Activated CD4-positive, alpha-beta T cell treated with anti-CD3 and anti-CD28 coated beads for 36 hours (primary cell): ENCODE results near the gene UBXN7. TPM values are rescaled to one million over a fixed set of nuclear protein-coding genes. Genes with fewer than 3 reads are reported as not detected.
"Not testable (repeated sequence)": the region's sequence is repeated elsewhere in the genome, so short reads cannot be mapped to it uniquely, and the experiment has no call there.

ENCODE experiments used
- ATAC-seq: fragments of 200-7000 bp; cut with Tn5 transposase; one replicate; pipeline ENCODE4 v1.10.0; 2021; ENCODE audit warnings: mild to moderate bottlenecking, moderate library complexity
- CTCF ChIA-PET: fragments of 350-600 bp; sonication (Branson Sonifier 250); formaldehyde crosslinking; loops from one replicate; lab custom pipeline; 2021; ENCODE audit warnings: antibody characterized with exemption; lab: Charles Lee
- POLR2A ChIA-PET: fragments of 350-600 bp; sonication (Branson Sonifier 250); formaldehyde crosslinking; loops from one replicate; lab custom pipeline; 2021; ENCODE audit warnings: antibody characterized with exemption, inconsistent platforms; lab: Charles Lee
- DNase-seq: peaks from one replicate; pipeline ENCODE4 v3.0.0-alpha.2; 2020
- H3K27ac Mint-ChIP-seq: one replicate; pipeline ENCODE4 v1.8.0; 2021; ENCODE audit warnings: mixed read lengths
- H3K27me3 Mint-ChIP-seq: one replicate; pipeline ENCODE4 v1.8.0; 2021; ENCODE audit warnings: mixed read lengths
- H3K36me3 Mint-ChIP-seq: one replicate; pipeline ENCODE4 v1.8.0; 2021; ENCODE audit warnings: low read depth, mixed read lengths
- H3K4me1 Mint-ChIP-seq: one replicate; pipeline ENCODE4 v1.8.0; 2021; ENCODE audit warnings: mixed read lengths
- H3K4me3 Mint-ChIP-seq: one replicate; pipeline ENCODE4 v1.8.0; 2021; ENCODE audit warnings: mild to moderate bottlenecking, moderate library complexity, mixed read lengths
- H3K9me3 Mint-ChIP-seq: one replicate; pipeline ENCODE4 v1.8.0; 2021; ENCODE audit warnings: low read depth, mixed read lengths
- intact Hi-C, 2 experiments: fragments of 100-400 bp; cut with DNase I in 1 of 2; cut with micrococcal nuclease in 1 of 2; formaldehyde crosslinking; loops; one replicate each; pipeline versions ENCODE4 v1.14.2 to v1.15.1; 2022 to 2024; cut with DNase I, micrococcal nuclease
- total RNA-seq, 2 experiments: library from RNA; stranded (reverse); gene quantifications; one replicate each; pipeline ENCODE4 v1.2.3, GENCODE V29; 2021

UBXN7 gene
- total RNA-seq, 2 experiments from 2014 or later, result 67.2 to 102 TPM

DNA sequence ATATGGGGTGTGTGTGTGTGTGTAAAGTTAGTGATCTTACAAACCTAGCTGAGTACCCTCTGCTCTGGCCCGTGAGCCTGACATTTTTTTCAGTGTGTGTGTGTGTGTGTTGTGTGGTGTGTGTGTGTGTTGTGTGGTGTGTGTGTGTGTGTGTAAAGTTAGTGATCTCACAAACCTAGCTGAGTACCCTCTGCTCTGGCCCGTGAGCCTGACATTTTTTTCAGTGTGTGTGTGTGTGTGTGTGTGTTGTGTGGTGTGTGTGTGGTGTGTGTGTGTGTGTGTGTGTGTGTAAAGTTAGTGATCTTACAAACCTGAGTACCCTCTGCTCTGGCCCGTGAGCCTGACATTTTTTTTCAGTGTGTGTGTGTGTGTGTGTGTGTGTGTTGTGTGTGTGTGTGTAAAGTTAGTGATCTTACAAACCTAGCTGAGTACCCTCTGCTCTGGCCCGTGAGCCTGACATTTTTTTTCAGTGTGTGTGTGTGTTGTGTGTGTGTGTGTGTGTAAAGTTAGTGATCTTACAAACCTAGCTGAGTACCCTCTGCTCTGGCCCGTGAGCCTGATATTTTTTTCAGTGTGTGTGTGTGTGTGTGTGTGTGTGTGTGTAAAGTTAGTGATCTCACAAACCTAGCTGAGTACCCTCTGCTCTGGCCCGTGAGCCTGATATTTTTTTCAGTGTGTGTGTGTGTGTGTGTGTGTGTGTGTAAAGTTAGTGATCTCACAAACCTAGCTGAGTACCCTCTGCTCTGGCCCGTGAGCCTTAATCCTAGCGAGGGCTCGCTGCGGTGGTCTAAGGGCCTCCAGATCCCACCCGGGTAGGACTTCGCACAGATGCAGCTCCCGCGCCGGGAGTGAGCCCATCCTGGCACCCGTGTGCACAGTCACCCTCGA is 115.2 kb downstream of the UBXN7 start:
- peak overlapping the region; percentile 91 for H3K4me3 Mint-ChIP-seq
- POLR2A ChIA-PET, result interaction anchor here (1.0 to 1.3 kb wide), 3 partner anchors 184 to 212 kb away, joined by 3 to 4 read pairs (median 4); no protein-coding TSS in a partner anchor
- peaks cover 12% of the 10 kb centered on the region for H3K4me1 Mint-ChIP-seq
- not testable (repeated sequence) for H3K9me3 Mint-ChIP-seq, H3K27me3 Mint-ChIP-seq, H3K36me3 Mint-ChIP-seq, DNase-seq
- intact Hi-C loops, result loop anchor here in 1 of 2 experiments (1.0 to 5.0 kb wide), 3 partner anchors 15 to 115 kb away; partner anchors contain the start of gene UBXN7
- H3K27ac Mint-ChIP-seq, result peak overlapping the region; percentile 84
- CTCF ChIA-PET, result interaction anchor here (0.8 to 1.2 kb wide), 3 partner anchors 115 to 243 kb away, joined by 3 to 5 read pairs (median 4); partner anchors contain the start of gene UBXN7
- ATAC-seq, result peak; percentile 65

DNA sequence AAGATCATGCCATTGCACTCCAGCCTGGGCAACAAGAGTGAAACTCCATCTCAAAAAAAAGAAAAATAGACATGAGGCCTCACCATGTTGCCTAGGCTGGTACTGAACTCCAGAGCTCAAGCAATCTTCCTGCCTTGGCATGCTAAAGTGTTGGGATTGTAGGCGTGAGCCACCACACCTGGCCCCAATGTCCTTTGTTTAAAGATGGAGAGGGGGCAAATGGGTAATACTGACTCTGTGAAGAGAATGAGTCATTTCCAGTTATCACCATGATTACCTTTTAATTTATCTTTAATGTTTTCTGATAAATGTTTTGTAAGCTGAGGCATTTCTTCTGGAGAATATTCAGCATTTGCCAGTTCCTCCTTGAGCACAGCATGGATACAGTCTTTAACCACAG is 116.4 kb downstream of the UBXN7 start:
- Mint-ChIP-seq H3K36me3 (no peaks in the 10 kb centered on the region), H3K9me3 (no peaks in the 10 kb centered on the region), H3K4me3 (no peak overlapping the region), H3K27ac (no peak overlapping the region), H3K27me3 (no peaks in the 10 kb centered on the region), H3K4me1 (peaks cover 12% of the 10 kb centered on the region)
- ATAC-seq (no peak), DNase-seq (no peak)
- ChIA-PET CTCF (interaction anchor here (0.6 kb wide), 1 partner anchor 244 kb away, joined by 4 read pairs; no protein-coding TSS in a partner anchor), POLR2A (no interaction called here)
- intact Hi-C loops, result loop anchor here in 1 of 2 experiments (1.0 to 5.0 kb wide), 3 partner anchors 14 to 116 kb away; partner anchors contain the start of gene UBXN7

DNA sequence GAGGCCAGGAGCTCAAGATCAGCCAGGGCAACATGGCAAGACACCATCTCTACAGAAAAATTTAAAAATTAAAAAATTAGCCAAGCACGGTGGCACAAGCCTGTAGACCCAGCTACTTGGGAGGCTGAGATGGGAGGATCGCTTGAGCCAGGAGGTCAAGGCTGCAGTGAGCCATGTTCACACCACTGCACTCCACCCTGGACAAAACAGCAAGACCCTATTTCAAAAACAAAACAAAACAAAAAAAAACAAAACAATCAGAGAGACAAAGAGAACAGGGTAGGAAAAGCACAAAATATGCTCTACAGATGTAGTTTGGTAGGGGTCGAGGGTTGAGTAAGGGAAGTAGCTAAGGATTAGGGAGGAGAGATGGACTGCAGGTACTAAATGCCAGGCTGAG is 117.6 kb downstream of the UBXN7 start:
- intact Hi-C loops, result no loop called here
- POLR2A ChIA-PET, result no interaction called here
- ATAC-seq (no peak), DNase-seq (no peak)
- Mint-ChIP-seq H3K4me3 (no peak overlapping the region), H3K36me3 (no peaks in the 10 kb centered on the region), H3K9me3 (no peaks in the 10 kb centered on the region), H3K27me3 (no peaks in the 10 kb centered on the region), H3K4me1 (peaks cover 12% of the 10 kb centered on the region), H3K27ac (peak overlapping the region; percentile 59)
- CTCF ChIA-PET, result interaction anchor here (0.6 to 1.5 kb wide), 2 partner anchors 10 to 51 kb away, joined by 4 read pairs; no protein-coding TSS in a partner anchor

GRCh38 chr3:196314086-196314485 is 118.1 kb downstream of the UBXN7 start:
- H3K4me3 Mint-ChIP-seq, H3K27ac Mint-ChIP-seq, DNase-seq, H3K36me3 Mint-ChIP-seq, POLR2A ChIA-PET, H3K9me3 Mint-ChIP-seq, ATAC-seq, H3K27me3 Mint-ChIP-seq, H3K4me1 Mint-ChIP-seq, intact Hi-C loops: not testable (repeated sequence)
- CTCF ChIA-PET, result interaction anchor here (1.5 kb wide), 1 partner anchor 11 kb away, joined by 4 read pairs; no protein-coding TSS in a partner anchor

DNA sequence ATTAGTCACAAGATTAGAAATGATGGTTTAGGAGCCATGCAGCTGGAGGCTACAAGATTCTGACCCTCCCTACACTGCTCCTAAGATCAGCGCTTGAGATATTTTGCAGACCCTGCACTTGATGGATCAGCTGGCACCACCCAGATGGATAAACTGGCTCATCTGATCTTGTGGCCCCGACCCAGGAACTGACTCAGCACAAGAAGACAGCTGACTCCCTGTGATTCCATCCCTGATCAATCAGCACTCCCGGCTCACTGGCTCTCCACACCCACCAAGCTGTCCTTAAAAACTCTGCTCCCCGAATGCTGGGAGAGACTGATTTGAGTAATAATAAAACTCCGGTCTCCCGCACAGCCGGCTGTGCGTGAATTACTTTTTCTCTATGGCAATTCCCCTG is 129.3 kb downstream of the UBXN7 start:
- intact Hi-C loops, result loop anchor here in 1 of 2 experiments (1.0 kb wide), 1 partner anchor 13 kb away; no protein-coding TSS in a partner anchor
- ATAC-seq, H3K4me3 Mint-ChIP-seq, H3K9me3 Mint-ChIP-seq, POLR2A ChIA-PET, H3K4me1 Mint-ChIP-seq, H3K36me3 Mint-ChIP-seq, DNase-seq, H3K27ac Mint-ChIP-seq, CTCF ChIA-PET, H3K27me3 Mint-ChIP-seq: not testable (repeated sequence)

DNA sequence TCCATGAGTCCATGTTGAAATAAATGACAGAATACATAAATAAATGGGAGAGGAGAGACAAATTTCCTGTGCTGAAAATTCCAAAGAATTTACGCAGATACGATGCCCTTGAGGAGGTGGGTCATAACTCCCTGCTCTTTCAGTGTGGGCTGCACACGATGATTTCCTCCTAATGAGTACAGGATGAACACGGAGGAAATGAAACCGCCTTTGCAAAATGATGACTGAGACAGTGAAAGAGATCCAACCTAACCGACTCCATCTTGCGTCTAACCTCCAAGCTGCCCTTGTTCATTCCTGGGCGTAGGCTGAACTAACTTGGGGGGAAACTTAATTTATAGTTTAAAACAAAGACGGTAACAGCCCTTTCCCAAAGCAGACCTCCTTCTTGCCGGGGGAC is 129.7 kb downstream of the UBXN7 start:
- CTCF ChIA-PET, H3K4me3 Mint-ChIP-seq, H3K27ac Mint-ChIP-seq, H3K27me3 Mint-ChIP-seq, DNase-seq, H3K9me3 Mint-ChIP-seq, H3K4me1 Mint-ChIP-seq, H3K36me3 Mint-ChIP-seq, POLR2A ChIA-PET, ATAC-seq: not testable (repeated sequence)
- intact Hi-C loops, result loop anchor here in 1 of 2 experiments (1.0 kb wide), 1 partner anchor 14 kb away; no protein-coding TSS in a partner anchor

- Mint-ChIP-seq H3K4me3 (no peak overlapping the region), H3K9me3 (no peaks in the 10 kb centered on the region), H3K36me3 (peaks cover 3% of the 10 kb centered on the region), H3K27ac (no peak overlapping the region), H3K27me3 (no peaks in the 10 kb centered on the region), H3K4me1 (no peaks in the 10 kb centered on the region)
- intact Hi-C loops, result no loop called here
- no peak for DNase-seq
- no peak for ATAC-seq
- ChIA-PET POLR2A (no interaction called here), CTCF (interaction anchor here (0.6 to 1.0 kb wide), 3 partner anchors 30 to 79 kb away, joined by 3 to 6 read pairs (median 3); no protein-coding TSS in a partner anchor)
These were observed 133.7 kb downstream of the UBXN7 start for GRCh38 chr3:196298521-196298920.

Other genes with a start within 250 kb of the UBXN7 start
- not detected for gene ZDHHC19, start 221.0 kb downstream of the UBXN7 start, total RNA-seq
- gene SLC51A, start 215.9 kb downstream of the UBXN7 start, total RNA-seq, result not detected
- gene PCYT1A, start 144.7 kb downstream of the UBXN7 start, total RNA-seq, result 10 to 100 TPM; 41.8 to 47.1 TPM
- gene DYNLT2B, start 114.2 kb downstream of the UBXN7 start, total RNA-seq, result 10 to 100 TPM in 1 of 2 experiments, 1 to 10 TPM in 1; 7.3 to 16.3 TPM
- not detected for gene TM4SF19, start 94.0 kb downstream of the UBXN7 start, total RNA-seq
- 10 to 100 TPM; 20.8 to 21.8 TPM for gene RNF168, start 71.3 kb upstream of the UBXN7 start, total RNA-seq
- gene SMCO1, start 82.9 kb upstream of the UBXN7 start, total RNA-seq, result not detected
- gene WDR53, start 136.1 kb upstream of the UBXN7 start, total RNA-seq, result 10 to 100 TPM; 12.8 to 21.4 TPM
- gene FBXO45, start 136.2 kb upstream of the UBXN7 start, total RNA-seq, result 10 to 100 TPM; 12.7 to 16.2 TPM
- 10 to 100 TPM; 19.6 to 19.7 TPM for gene NRROS, start 207.3 kb upstream of the UBXN7 start, total RNA-seq